GM12878 (cell line): ENCODE data around the gene TMEM135.

Experiments
- SIX5 ChIP-seq: IDR thresholded peaks from 2 replicates; pipeline ENCODE4 v1.6.1; 2011; ENCODE audit warnings: mild to moderate bottlenecking, low read depth, low read length, moderate library complexity; ENCODE audit not compliant: severe bottlenecking
- TBL1XR1 ChIP-seq: IDR thresholded peaks from 2 replicates; pipeline ENCODE4 v1.6.1; 2012; ENCODE audit warnings: low read depth, low read length, improper control_type of control experiment
- ZNF274 ChIP-seq: IDR thresholded peaks from one replicate; pipeline ENCODE4 v1.8.0; 2011; ENCODE audit not compliant: insufficient read length, insufficient read depth

GRCh38 chr11:87329172-87329571 lies 291.4 kb downstream of the TMEM135 start:
- TF ChIP-seq ZNF274 (no peak), SIX5 (no peak), TBL1XR1 (no peak)
